GM21423 (cell line): ENCODE data around the gene SINHCAF.

Source experiments
- ATAC-seq: cut with Tn5 transposase; IDR thresholded peaks from one replicate; pipeline ENCODE4 v1.9.1; 2021; ENCODE audit warnings: mild to moderate bottlenecking, moderate library complexity; ENCODE audit not compliant: unreplicated experiment

SINHCAF gene

GRCh38 chr12:31235868-31236395 lies 90.0 kb downstream of the SINHCAF start:
- ATAC-seq, result no peak

GRCh38 chr12:31234955-31235867 lies 90.7 kb downstream of the SINHCAF start:
- no peak for ATAC-seq

GRCh38 chr12:31234053-31234840 lies 91.7 kb downstream of the SINHCAF start:
- ATAC-seq, result no peak

- ATAC-seq, result no peak
These were observed 92.8 kb downstream of the SINHCAF start for GRCh38 chr12:31233061-31233730.

GRCh38 chr12:31232361-31232965 lies 93.5 kb downstream of the SINHCAF start:
- no peak for ATAC-seq

GRCh38 chr12:31231611-31232360 lies 94.2 kb downstream of the SINHCAF start:
- ATAC-seq, result no peak
